Liver (tissue), 9 donors: Measurements from ENCODE around the gene MRPL40. TPM values are rescaled to one million over a fixed set of nuclear protein-coding genes. Genes with fewer than 3 reads are reported as not detected.

Experiments
- DNase-seq: peaks from one replicate; pipeline ENCODE4 v3.0.0-alpha.2; 2017; ENCODE audit warnings: low spot score
- H3K27ac ChIP-seq, 2 donors: one replicate each; pipeline ENCODE4 v1.7.0; 2013; ENCODE audit warnings: inconsistent platforms in 2 of 2, low read length in 2 of 2, control low read depth in 1 of 2, low read depth in 1 of 2, mild to moderate bottlenecking in 1 of 2
- H3K27me3 ChIP-seq, 4 donors: one replicate each; pipeline versions ENCODE4 v1.6.1 to v1.7.0; 2013; ENCODE audit warnings: low read length in 3 of 4, inconsistent platforms in 1 of 4, mild to moderate bottlenecking in 1 of 4, moderate library complexity in 1 of 4; ENCODE audit not compliant: control insufficient read depth in 4 of 4, insufficient read depth in 4 of 4
- H3K36me3 ChIP-seq, 4 donors: one replicate each; pipeline versions ENCODE4 v1.6.1 to v1.7.0; 2013; ENCODE audit warnings: low read length in 3 of 4, mild to moderate bottlenecking in 3 of 4, low read depth in 1 of 4, moderate library complexity in 1 of 4; ENCODE audit not compliant: control insufficient read depth in 4 of 4, insufficient read depth in 3 of 4
- H3K4me1 ChIP-seq, 4 donors: one replicate each; pipeline versions ENCODE4 v1.6.1 to v1.7.0; 2013; ENCODE audit warnings: low read length in 3 of 4, mild to moderate bottlenecking in 3 of 4, moderate library complexity in 1 of 4; ENCODE audit not compliant: control insufficient read depth in 4 of 4, insufficient read depth in 4 of 4
- H3K4me3 ChIP-seq, 3 donors: one replicate each; pipeline versions ENCODE4 v1.6.1 to v1.7.0; 2013; ENCODE audit warnings: low read length in 3 of 3, control low read depth in 1 of 3, low read depth in 1 of 3, mild to moderate bottlenecking in 1 of 3
- H3K9ac ChIP-seq, 2 donors: one replicate each; pipeline ENCODE4 v1.7.0; 2013; ENCODE audit warnings: low read length in 2 of 2, mild to moderate bottlenecking in 2 of 2, moderate library complexity in 2 of 2, control low read depth in 1 of 2, low read depth in 1 of 2
- H3K9me3 ChIP-seq, 4 donors: one replicate each; pipeline versions ENCODE4 v1.6.1 to v1.7.0; 2013; ENCODE audit warnings: low read length in 3 of 4; ENCODE audit not compliant: control insufficient read depth in 4 of 4
- HNF4G ChIP-seq: IDR thresholded peaks from 2 replicates; pipeline ENCODE4 v1.6.1; 2016; ENCODE audit warnings: antibody characterized with exemption
- MAX ChIP-seq: IDR thresholded peaks from 2 replicates; pipeline ENCODE4 v1.6.1; 2016; ENCODE audit warnings: antibody characterized with exemption
- WGBS: extraction: QIAGEN DNeasy Blood & Tissue Kit; methylation state at CpG from one replicate; pipeline ENCODE4 v1.1.7; 2013; 5-methylcytosine and 5-hydroxymethylcytosine counted together
- polyA plus RNA-seq, 2 donors: library from polyadenylated mRNA; stranded (reverse) in 1 of 2; unstranded in 1 of 2; fragments of 200-250 nt in 1 of 2; fragments of >200 nt in 1 of 2; fragmentation: Nextera tagmentation in 1 of 2; extraction: Ambion mirVana in 1 of 2; gene quantifications; one replicate each; pipeline versions ENCODE4 v1.2.1 to v1.2.3, GENCODE V29; 2013 to 2015
- total RNA-seq, 2 donors: library from RNA; depleted of rRNA; stranded (reverse); fragments of >200 nt; gene quantifications; one replicate each; pipeline ENCODE4 v1.2.3, GENCODE V29; 2014
- donor health status: healthy.
- donor health status: healthy.
- donor health status: healthy.
- donor health status: healthy.
- donor health status: healthy.

The MRPL40 gene
- total and polyA plus RNA-seq, 4 donors: 11.3 to 52.0 (median 27.7) TPM

- DNase-seq: no peak
- Histone ChIP-seq H3K27ac (no peak overlapping the region), H3K4me1 (peaks cover 3 to 7% (median 4%) of the 10 kb centered on the region in 4 donors), H3K27me3 (no peaks in the 10 kb centered on the region), H3K9ac (no peak overlapping the region), H3K4me3 (no peak overlapping the region), H3K36me3 (no peaks in the 10 kb centered on the region), H3K9me3 (no peaks in the 10 kb centered on the region)
- 86% methylated on average over 8 of the region's 8 CpGs for WGBS
- no peak for TF ChIP-seq MAX
- no peak for TF ChIP-seq HNF4G
Observed at GRCh38 chr22:19483481-19484244, 51.3 kb downstream of the MRPL40 start.

Other genes starting within 250 kb of the MRPL40 start
- gene CLTCL1, start 140.8 kb upstream of the MRPL40 start, total RNA-seq: 1 to 10 TPM; 2.7 to 4.8 TPM
- gene CLTCL1, start 140.8 kb upstream of the MRPL40 start, polyA plus RNA-seq: 1 to 10 TPM; 2.0 to 2.4 TPM
- gene HIRA, start 812 bp upstream of the MRPL40 start, total RNA-seq: 10 to 100 TPM; 24.5 to 32.5 TPM
- gene HIRA, start 812 bp upstream of the MRPL40 start, polyA plus RNA-seq: 10 to 100 TPM in 1 of 2 donors, 1 to 10 TPM in 1; 4.1 to 21.6 TPM
- gene C22orf39, start 15.2 kb downstream of the MRPL40 start, total RNA-seq: 10 to 100 TPM; 12.4 to 22.4 TPM
- gene C22orf39, start 15.2 kb downstream of the MRPL40 start, polyA plus RNA-seq: 10 to 100 TPM; 11.3 to 14.6 TPM
- gene UFD1, start 46.6 kb downstream of the MRPL40 start, total RNA-seq: 10 to 100 TPM; 28.2 to 46.2 TPM
- 10 to 100 TPM; 63.0 to 64.2 TPM for gene UFD1, start 46.6 kb downstream of the MRPL40 start, polyA plus RNA-seq
- gene CDC45, start 47.4 kb downstream of the MRPL40 start, total RNA-seq: 10 to 100 TPM in 1 of 2 donors, under 1 TPM in 1; 0.33 to 15.5 TPM
- gene CDC45, start 47.4 kb downstream of the MRPL40 start, polyA plus RNA-seq: 1 to 10 TPM in 1 of 2 donors, under 1 TPM in 1; 0.43 to 1.4 TPM
- gene CLDN5, start 91.9 kb downstream of the MRPL40 start, total RNA-seq: 10 to 100 TPM; 23.0 to 31.5 TPM
- gene CLDN5, start 91.9 kb downstream of the MRPL40 start, polyA plus RNA-seq: 10 to 100 TPM; 15.6 to 21.9 TPM